ENCODE data around the gene KPNA1. TPM values are rescaled to one million over a fixed set of nuclear protein-coding genes. Genes with fewer than 3 reads are reported as not detected.

Gene KPNA1
- total RNA-seq, 1 experiment from 2014 or later: 64.3 TPM

DNA sequence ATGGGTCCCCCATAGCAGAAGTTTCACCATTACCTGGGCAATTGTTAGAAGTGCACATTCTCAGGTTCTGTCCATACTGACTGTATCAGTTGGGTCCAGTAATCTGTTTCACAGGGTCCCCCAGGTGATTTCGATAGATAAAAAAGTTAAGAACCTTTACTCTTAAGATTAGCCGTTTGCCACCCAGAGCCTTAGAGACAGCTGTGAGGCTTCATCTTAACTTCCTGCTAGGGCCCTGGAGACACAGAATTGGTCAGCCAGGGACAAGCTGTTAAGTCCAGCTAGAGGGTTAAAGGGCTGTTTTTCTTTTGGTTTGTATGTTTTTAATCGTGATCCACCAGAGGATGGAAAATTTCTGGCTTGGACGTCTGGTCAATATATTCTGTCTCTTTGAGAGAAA, 124.1 kb downstream of the KPNA1 start:
- no peaks in the 10 kb centered on the region for H3K9me2 ChIP-seq (replicated peaks; ENCODE audit: low read length)
- CTCF ChIA-PET: no interaction called here
- no peak overlapping the region for H3K4me2 ChIP-seq (ENCODE audit: low read length)
- H3K9ac ChIP-seq (ENCODE audit: low read length): no peak overlapping the region
- no peak for DNase-seq
- intact Hi-C loops (cut with micrococcal nuclease): loop anchor here (5.0 kb wide), 1 partner anchor 287 kb away; no protein-coding TSS in a partner anchor
- no peak for ATAC-seq
- H3K79me2 ChIP-seq (ENCODE audit: low read length): peaks cover 40% of the 10 kb centered on the region
- H3K27me3 ChIP-seq (ENCODE audit: low read length): no peaks in the 10 kb centered on the region
- H4K20me1 ChIP-seq (ENCODE audit: low read length): no peaks in the 10 kb centered on the region
- H3K4me3 ChIP-seq (ENCODE audit: low read length): no peak overlapping the region
- H3K27ac ChIP-seq (ENCODE audit: low read length): no peak overlapping the region
- H2AFZ ChIP-seq (ENCODE audit: low read length): no peak overlapping the region
- no TSS peak for BruUV-seq (replicated peaks)
- H3F3A ChIP-seq (ENCODE audit: low read length, unreplicated experiment): no peaks in the 10 kb centered on the region
- peaks cover 23% of the 10 kb centered on the region for H3K4me1 ChIP-seq (ENCODE audit: insufficient read depth, low read length)
- POLR2A ChIA-PET (ENCODE audit: unreplicated experiment): no interaction called here
- no peaks in the 10 kb centered on the region for H3K9me3 ChIP-seq (ENCODE audit: low read length)
- TF ChIP-seq EZH2 (IDR thresholded peaks at IDR 0.05; ENCODE audit: low read length, unreplicated experiment): no peak
- TF ChIP-seq EZH2phosphoT487 (IDR thresholded peaks at IDR 0.05; ENCODE audit: borderline replicate concordance, low read length): no peak
- TF ChIP-seq, protein P1, sequence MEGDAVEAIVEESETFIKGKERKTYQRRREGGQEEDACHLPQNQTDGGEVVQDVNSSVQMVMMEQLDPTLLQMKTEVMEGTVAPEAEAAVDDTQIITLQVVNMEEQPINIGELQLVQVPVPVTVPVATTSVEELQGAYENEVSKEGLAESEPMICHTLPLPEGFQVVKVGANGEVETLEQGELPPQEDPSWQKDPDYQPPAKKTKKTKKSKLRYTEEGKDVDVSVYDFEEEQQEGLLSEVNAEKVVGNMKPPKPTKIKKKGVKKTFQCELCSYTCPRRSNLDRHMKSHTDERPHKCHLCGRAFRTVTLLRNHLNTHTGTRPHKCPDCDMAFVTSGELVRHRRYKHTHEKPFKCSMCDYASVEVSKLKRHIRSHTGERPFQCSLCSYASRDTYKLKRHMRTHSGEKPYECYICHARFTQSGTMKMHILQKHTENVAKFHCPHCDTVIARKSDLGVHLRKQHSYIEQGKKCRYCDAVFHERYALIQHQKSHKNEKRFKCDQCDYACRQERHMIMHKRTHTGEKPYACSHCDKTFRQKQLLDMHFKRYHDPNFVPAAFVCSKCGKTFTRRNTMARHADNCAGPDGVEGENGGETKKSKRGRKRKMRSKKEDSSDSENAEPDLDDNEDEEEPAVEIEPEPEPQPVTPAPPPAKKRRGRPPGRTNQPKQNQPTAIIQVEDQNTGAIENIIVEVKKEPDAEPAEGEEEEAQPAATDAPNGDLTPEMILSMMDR (conservative IDR thresholded peaks at IDR 0.05; ENCODE audit: low read depth, low read length): no peak
- H3K36me3 ChIP-seq (ENCODE audit: low read depth, low read length): peaks cover 16% of the 10 kb centered on the region; the same call in 1 of the 2 replicates

DNA sequence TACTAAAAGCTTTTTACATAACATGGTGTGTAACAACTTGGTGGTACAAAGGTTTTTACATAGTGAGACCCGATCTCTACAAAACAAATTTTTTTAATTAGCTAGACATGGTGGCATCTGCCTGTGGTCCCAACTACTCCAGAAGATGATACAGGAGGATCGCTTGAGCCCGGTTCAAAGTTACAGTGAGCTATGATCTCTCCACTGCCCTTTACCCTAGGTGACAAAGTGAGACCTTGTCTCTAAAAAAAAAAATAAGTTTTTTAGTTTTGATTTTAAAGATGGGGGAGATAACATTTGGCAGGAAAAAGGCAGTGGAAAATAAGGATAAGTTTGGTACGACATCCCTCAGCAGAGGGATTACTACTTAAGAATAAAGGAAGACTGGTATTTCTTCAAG, 124.8 kb downstream of the KPNA1 start:
- BruUV-seq (replicated peaks): no TSS peak

DNA sequence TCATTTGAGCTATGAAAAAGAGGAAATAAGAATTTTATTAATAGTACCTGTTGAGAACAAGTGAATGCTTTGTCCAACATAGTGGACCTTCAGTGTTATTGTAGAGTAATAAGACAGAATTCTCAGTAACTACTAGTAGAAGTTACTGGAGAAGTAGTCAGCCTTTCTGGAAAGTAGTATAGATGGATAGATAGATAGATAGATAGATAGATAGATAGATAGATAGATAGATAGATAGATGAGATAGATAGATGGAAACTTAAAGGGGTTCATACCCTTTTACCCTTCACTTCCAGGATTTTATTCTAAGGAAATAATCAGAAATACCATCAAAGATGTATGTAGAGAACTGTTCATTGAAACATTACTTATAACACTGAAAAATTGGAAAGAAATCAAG, 125.5 kb downstream of the KPNA1 start:
- POLR2A ChIA-PET (ENCODE audit: unreplicated experiment): no interaction called here
- intact Hi-C loops (cut with micrococcal nuclease): no loop called here
- no peak overlapping the region for H3K4me3 ChIP-seq (ENCODE audit: low read length)

More for the DNA sequence above, 124.8 kb downstream of the KPNA1 start:
- CTCF ChIA-PET: no interaction called here
- TF ChIP-seq EZH2phosphoT487 (IDR thresholded peaks at IDR 0.05; ENCODE audit: borderline replicate concordance, low read length) (no peak), EZH2 (IDR thresholded peaks at IDR 0.05; ENCODE audit: low read length, unreplicated experiment) (no peak)
- TF ChIP-seq, protein P1 (conservative IDR thresholded peaks at IDR 0.05; ENCODE audit: low read depth, low read length): no peak
- DNase-seq (no peak), ATAC-seq (no peak)
- H3F3A ChIP-seq (ENCODE audit: low read length, unreplicated experiment): no peaks in the 10 kb centered on the region
- peaks cover 29% of the 10 kb centered on the region for H3K4me1 ChIP-seq (ENCODE audit: insufficient read depth, low read length)
- H3K27ac ChIP-seq (ENCODE audit: low read length): no peak overlapping the region
- peaks cover 16% of the 10 kb centered on the region; the same call in 1 of the 2 replicates for H3K36me3 ChIP-seq (ENCODE audit: low read depth, low read length)
- H4K20me1 ChIP-seq (ENCODE audit: low read length): no peaks in the 10 kb centered on the region
- H2AFZ ChIP-seq (ENCODE audit: low read length): no peak overlapping the region
- no peaks in the 10 kb centered on the region for H3K9me2 ChIP-seq (replicated peaks; ENCODE audit: low read length)
- POLR2A ChIA-PET (ENCODE audit: unreplicated experiment): no interaction called here
- H3K79me2 ChIP-seq (ENCODE audit: low read length): peaks cover 48% of the 10 kb centered on the region
- no peak overlapping the region for H3K4me3 ChIP-seq (ENCODE audit: low read length)
- H3K27me3 ChIP-seq (ENCODE audit: low read length): no peaks in the 10 kb centered on the region
- H3K9ac ChIP-seq (ENCODE audit: low read length): no peak overlapping the region
- H3K9me3 ChIP-seq (ENCODE audit: low read length): no peaks in the 10 kb centered on the region
- intact Hi-C loops (cut with micrococcal nuclease): loop anchor here (5.0 kb wide), 1 partner anchor 287 kb away; no protein-coding TSS in a partner anchor
- H3K4me2 ChIP-seq (ENCODE audit: low read length): no peak overlapping the region

More for the DNA sequence above, 125.5 kb downstream of the KPNA1 start:
- Histone ChIP-seq H4K20me1 (ENCODE audit: low read length) (no peaks in the 10 kb centered on the region), H3K9me3 (ENCODE audit: low read length) (no peaks in the 10 kb centered on the region), H3K9ac (ENCODE audit: low read length) (no peak overlapping the region), H3K4me2 (ENCODE audit: low read length) (no peak overlapping the region), H2AFZ (ENCODE audit: low read length) (no peak overlapping the region), H3K27ac (ENCODE audit: low read length) (no peak overlapping the region), H3K79me2 (ENCODE audit: low read length) (peaks cover 55% of the 10 kb centered on the region), H3F3A (ENCODE audit: low read length, unreplicated experiment) (no peaks in the 10 kb centered on the region), H3K4me1 (ENCODE audit: insufficient read depth, low read length) (peaks cover 29% of the 10 kb centered on the region), H3K9me2 (replicated peaks; ENCODE audit: low read length) (no peaks in the 10 kb centered on the region), H3K27me3 (ENCODE audit: low read length) (no peaks in the 10 kb centered on the region), H3K36me3 (ENCODE audit: low read depth, low read length) (peaks cover 13% of the 10 kb centered on the region; the same call in 1 of the 2 replicates)
- TF ChIP-seq EZH2phosphoT487 (IDR thresholded peaks at IDR 0.05; ENCODE audit: borderline replicate concordance, low read length): no peak
- ATAC-seq (no peak), DNase-seq (no peak)
- CTCF ChIA-PET: no interaction called here
- BruUV-seq (replicated peaks): no TSS peak

Measured in PC-3 (cell line).